ENCODE data around the gene TNFRSF4.

The TNFRSF4 gene

DNA sequence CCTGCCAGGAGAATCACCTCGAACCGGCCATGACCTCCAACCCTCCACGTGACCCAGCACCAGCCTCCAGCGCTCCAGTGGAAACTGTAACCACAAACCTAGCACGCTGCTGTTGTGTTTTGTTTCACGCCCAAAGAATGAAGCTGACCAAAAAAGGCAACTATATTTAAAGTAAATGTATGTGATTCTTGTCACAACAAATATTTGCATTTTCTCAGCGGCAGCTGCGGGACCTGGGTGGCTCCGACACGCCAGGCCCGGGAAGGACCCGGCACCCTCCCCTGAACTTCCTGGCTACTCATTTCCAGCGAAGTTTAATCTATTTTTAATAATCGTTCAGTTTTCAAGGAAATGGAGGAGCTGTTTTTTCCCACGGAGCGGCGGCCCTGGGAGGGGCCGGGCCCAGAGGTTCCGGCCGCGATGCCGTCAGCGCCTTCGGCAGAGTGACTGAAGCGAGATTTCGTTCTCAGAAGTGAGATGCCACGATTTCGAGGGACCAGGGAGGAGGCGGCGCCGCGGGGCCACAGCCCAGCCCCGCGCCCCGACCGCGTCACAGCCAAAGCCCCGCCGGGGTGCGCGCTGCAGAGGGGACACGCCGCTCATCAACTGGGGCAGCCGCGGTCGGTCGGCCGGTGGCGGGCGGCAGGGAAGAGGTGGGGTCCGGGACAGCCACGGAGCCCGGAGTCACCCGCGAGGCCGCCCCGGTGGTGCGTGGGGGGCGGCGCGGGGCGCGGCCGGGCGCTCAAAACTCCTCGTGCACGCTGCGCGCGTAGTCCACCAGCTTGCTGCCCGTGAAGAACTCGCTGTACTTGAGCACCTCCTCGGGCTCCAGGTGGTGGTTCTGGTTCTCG lies 3.0 kb upstream of the TNFRSF4 start:
- DNase-seq (ENCODE audit: low read depth) = no peak
- H3K4me3 ChIP-seq (replicated peaks; ENCODE audit: low read depth, low read length) = no peak overlapping the region
- TF ChIP-seq, protein P1, sequence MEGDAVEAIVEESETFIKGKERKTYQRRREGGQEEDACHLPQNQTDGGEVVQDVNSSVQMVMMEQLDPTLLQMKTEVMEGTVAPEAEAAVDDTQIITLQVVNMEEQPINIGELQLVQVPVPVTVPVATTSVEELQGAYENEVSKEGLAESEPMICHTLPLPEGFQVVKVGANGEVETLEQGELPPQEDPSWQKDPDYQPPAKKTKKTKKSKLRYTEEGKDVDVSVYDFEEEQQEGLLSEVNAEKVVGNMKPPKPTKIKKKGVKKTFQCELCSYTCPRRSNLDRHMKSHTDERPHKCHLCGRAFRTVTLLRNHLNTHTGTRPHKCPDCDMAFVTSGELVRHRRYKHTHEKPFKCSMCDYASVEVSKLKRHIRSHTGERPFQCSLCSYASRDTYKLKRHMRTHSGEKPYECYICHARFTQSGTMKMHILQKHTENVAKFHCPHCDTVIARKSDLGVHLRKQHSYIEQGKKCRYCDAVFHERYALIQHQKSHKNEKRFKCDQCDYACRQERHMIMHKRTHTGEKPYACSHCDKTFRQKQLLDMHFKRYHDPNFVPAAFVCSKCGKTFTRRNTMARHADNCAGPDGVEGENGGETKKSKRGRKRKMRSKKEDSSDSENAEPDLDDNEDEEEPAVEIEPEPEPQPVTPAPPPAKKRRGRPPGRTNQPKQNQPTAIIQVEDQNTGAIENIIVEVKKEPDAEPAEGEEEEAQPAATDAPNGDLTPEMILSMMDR (IDR thresholded peaks at IDR 0.05; ENCODE audit: low read length, missing control alignments) = no peak

DNA sequence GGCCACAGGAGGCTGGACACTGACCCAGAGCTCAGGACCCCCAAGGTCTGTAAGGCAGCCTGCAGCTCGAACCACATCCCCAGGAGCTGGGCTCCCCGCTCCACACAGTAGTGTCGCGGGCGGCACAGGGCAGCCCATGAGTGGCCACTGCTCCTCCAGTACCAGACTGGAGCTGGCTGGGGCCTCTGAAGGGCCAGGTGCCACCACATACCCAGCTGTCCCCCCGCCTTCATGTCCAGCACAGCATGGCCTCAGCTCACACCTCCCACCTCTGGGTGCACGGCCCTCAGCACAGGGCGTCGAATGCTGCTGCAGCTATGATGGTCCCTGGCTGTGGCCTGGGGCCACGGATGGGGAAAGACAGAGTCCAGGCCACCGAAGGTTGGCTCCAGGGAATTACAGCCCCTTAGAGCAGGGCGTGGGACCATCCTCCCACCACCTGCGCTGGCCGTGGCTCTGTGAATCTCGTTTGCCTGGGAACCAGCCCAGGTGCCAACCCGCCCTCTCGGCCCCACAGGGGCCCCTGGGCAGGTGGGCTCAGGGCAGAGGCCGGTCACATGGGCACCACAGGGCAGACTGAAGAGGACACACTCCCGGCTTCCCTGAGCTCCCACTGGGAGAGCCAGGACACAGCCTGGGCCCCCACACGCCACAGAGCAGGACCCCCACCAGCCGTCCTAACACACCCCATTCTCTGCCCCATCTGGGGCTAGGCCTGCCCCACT lies 2.1 kb upstream of the TNFRSF4 start:
- no peak overlapping the region for H3K4me3 ChIP-seq (replicated peaks; ENCODE audit: low read depth, low read length)
- TF ChIP-seq, protein P1 (IDR thresholded peaks at IDR 0.05; ENCODE audit: low read length, missing control alignments) = no peak
- no peak for DNase-seq (ENCODE audit: low read depth)

DNA sequence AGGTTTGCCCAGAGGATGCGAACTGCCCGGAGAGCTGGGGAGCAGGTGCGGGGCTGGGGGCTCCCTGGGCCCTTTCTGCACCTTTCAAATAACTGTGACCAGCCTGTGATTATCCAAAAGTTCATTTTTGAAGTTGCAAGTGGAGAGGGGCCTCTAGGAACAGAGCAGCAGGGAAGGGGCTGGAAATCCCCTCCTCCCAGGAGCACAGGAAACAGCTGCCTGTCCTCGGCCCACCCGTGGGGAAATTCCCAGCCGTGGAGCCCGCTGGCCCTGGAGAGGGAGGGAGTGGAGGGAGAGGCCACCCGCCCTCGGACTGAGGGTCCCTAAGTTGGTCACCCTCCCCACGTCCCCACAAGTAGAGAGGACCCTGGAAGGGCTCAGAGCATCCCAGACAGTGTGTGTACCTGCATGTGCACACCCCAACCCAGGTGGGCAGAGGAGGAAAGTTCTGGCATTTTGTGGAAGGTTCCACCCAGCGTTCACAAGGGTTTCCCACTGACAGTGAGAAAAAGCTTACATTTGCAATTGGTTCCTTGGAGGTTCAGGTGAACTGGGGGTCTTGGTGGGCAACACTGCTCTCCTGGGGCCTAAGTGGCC lies 1.2 kb upstream of the TNFRSF4 start:
- TF ChIP-seq, protein P1 (IDR thresholded peaks at IDR 0.05; ENCODE audit: low read length, missing control alignments) = no peak
- no peak overlapping the region for H3K4me3 ChIP-seq (replicated peaks; ENCODE audit: low read depth, low read length)
- DNase-seq (ENCODE audit: low read depth) = no peak

DNA sequence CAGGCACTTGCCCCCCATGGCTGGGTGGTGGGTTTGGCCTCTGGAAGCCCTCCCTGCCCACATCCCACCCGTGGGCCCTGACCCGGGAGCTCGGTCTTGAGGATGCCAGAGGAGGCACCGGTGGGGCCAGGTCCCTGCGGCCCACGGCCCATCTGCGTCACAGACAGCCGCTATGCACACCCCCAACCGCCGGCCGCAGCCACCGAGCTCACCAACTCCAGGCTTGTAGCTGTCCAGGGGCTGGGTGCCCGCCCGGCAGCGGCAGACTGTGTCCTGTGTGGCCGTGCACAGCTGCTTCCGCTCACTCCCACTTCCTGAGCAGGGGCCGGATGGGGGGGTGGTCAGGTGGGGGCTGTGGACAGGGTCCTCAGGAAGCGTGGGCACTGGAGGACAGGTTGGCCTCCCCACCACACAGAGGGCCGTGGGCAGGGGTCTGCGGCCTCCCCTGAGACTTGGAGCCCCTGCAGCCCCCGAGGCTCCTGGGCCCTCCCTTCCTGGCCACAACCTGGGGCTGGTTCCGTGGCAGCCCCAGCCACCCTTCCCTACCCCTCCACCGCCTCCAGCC lies 1.1 kb downstream of the TNFRSF4 start:
- H3K4me3 ChIP-seq (replicated peaks; ENCODE audit: low read depth, low read length) = no peak overlapping the region
- no peak for DNase-seq (ENCODE audit: low read depth)
- TF ChIP-seq, protein P1 (IDR thresholded peaks at IDR 0.05; ENCODE audit: low read length, missing control alignments) = no peak

DNA sequence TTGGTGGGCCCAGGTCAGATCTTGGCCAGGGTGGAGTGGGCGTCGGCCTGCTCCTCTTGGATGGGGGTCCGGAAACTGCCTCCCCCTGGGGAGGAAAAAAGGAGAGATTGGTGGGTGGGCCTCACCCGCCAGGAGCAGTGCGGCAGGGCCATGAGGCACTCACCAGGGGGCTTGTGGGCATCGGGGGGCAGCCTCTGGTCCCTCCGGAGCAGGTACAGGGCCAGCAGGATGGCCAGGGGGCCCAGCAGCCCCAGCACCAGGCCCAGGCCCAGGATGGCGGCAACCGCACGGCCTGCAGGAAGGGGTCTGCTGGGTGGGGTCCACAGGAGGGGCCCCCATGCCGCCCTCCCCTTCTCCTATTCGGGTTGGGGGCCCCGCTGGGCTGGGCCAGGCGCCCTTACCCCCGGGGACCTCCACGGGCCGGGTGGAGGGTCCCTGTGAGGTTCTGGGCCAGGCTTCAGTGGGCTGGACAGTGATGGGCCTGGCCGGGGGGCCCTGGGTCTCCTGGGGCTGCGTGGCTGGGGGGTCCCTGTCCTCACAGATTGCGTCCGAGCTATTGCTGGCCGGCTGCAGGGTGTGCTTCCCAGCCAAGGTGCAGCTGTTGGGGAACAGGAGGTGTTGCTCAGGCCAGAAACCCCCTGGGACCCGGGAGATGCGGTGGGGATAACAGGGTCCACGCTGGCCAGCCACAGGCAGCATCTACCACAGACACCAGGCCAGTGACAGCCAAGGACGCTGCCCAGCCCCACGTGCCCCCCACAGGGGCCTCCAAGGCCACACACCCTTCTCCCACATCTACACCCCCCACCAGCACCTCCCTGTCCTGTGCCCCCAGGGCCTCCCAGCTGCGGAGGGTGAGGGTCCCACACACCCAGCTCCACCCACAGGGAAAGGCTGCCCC lies 2.2 kb downstream of the TNFRSF4 start:
- DNase-seq (ENCODE audit: low read depth) = no peak
- TF ChIP-seq, protein P1 (IDR thresholded peaks at IDR 0.05; ENCODE audit: low read length, missing control alignments) = no peak
- H3K4me3 ChIP-seq (replicated peaks; ENCODE audit: low read depth, low read length) = no peak overlapping the region
